KMS-11 (cell line): Measurements from ENCODE around the gene PHYHIPL.

Experiments used
- H2AFZ ChIP-seq: fragments of 200-600 bp; sonication (generic); 2 replicates; pipeline ENCODE4 v1.6.1; 2016; ENCODE audit warnings: antibody characterized with exemption, mixed run types, low read depth
- H3K27ac ChIP-seq: fragments of 200-600 bp; sonication (generic); 2 replicates; pipeline ENCODE4 v1.6.1; 2016; ENCODE audit warnings: mild to moderate bottlenecking, mixed run types
- H3K27me3 ChIP-seq: fragments of 200-600 bp; sonication (generic); 2 replicates; pipeline ENCODE4 v1.6.1; 2017; ENCODE audit warnings: mild to moderate bottlenecking, low read depth, mixed run types, moderate library complexity; ENCODE audit not compliant: insufficient read depth
- H3K36me3 ChIP-seq: fragments of 200-600 bp; sonication (generic); 2 replicates; pipeline ENCODE4 v1.6.1; 2017; ENCODE audit warnings: mild to moderate bottlenecking, mixed run types; ENCODE audit not compliant: insufficient read depth
- H3K4me1 ChIP-seq: fragments of 200-600 bp; sonication (generic); 2 replicates; pipeline ENCODE4 v1.6.1; 2016; ENCODE audit warnings: mild to moderate bottlenecking, low read depth, mixed run types; ENCODE audit not compliant: poor library complexity, severe bottlenecking
- H3K4me2 ChIP-seq: fragments of 200-600 bp; sonication (generic); 2 replicates; pipeline ENCODE4 v1.7.0; 2016; ENCODE audit warnings: mild to moderate bottlenecking, mixed run types
- H3K4me3 ChIP-seq: fragments of 200-600 bp; sonication (generic); IDR thresholded peaks from 2 replicates; pipeline ENCODE4 v1.6.1; 2017; ENCODE audit warnings: low read depth, low read length, mixed read lengths; ENCODE audit not compliant: insufficient read depth
- H3K79me2 ChIP-seq: fragments of 200-600 bp; sonication (generic); 2 replicates; pipeline ENCODE4 v1.6.1; 2016; ENCODE audit warnings: low read depth, mixed run types; ENCODE audit not compliant: insufficient read depth
- H3K9ac ChIP-seq: fragments of 200-600 bp; sonication (generic); 2 replicates; pipeline ENCODE4 v1.6.1; 2016; ENCODE audit warnings: mild to moderate bottlenecking, mixed run types
- H4K20me1 ChIP-seq: fragments of 200-600 bp; sonication (generic); 2 replicates; pipeline ENCODE4 v1.6.1; 2016; ENCODE audit warnings: mild to moderate bottlenecking, mixed run types; ENCODE audit not compliant: insufficient read depth
- CTCF ChIP-seq: fragments of 200-600 bp; sonication (generic); conservative IDR thresholded peaks from 2 replicates; pipeline ENCODE4 v1.6.1; 2017; ENCODE audit warnings: low read depth, mild to moderate bottlenecking, antibody characterized with exemption, low read length, moderate library complexity, mixed read lengths

PHYHIPL gene

DNA sequence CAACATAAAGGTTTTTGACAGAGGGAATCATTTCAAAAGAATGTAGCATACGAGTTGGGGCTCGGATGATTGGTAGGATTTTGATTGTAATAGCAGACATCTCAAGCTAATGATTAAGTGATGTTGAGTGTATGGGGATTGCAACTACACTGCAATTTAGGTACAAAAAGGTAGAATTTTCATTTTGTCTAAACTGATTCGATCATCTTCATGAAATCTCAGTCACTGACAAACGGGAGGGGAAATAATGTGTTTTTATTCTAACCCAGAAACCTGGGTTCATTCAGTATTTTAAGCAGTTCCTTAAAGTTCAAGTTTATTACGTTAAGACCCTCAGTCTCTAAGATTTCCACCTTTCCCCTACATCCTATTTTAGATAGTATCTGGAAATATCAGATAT lies 3.9 kb upstream of the PHYHIPL start:
- no peak overlapping the region for H3K4me2 ChIP-seq
- H4K20me1 ChIP-seq = no peaks in the 10 kb centered on the region
- H3K36me3 ChIP-seq = no peaks in the 10 kb centered on the region
- no peaks in the 10 kb centered on the region for H3K4me1 ChIP-seq
- H3K9ac ChIP-seq = no peak overlapping the region
- no peaks in the 10 kb centered on the region for H3K27me3 ChIP-seq
- TF ChIP-seq CTCF = no peak
- H3K79me2 ChIP-seq = no peaks in the 10 kb centered on the region
- no peak overlapping the region for H2AFZ ChIP-seq
- H3K27ac ChIP-seq = no peak overlapping the region
- H3K4me3 ChIP-seq = no peak overlapping the region

DNA sequence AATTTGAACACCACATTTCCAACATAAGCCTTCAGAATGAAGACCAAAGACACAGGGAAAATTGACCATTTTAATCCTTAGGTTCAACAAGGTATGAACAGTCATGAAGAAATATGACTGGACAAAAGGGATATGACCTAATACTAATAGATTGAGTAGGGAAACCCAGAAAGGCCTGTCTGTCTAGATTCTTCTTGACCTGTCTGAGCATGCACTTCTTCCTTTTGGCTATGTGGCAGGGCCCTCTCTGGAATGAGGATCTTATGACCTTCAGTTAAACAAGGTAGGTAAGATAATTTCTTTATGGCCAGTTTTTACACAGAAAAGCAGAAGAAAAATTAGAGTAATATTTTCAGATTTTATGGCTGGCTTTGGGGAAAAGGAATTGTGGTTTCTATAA lies 3.0 kb upstream of the PHYHIPL start:
- Histone ChIP-seq H3K27ac (no peak overlapping the region), H3K4me2 (no peak overlapping the region), H4K20me1 (no peaks in the 10 kb centered on the region), H3K4me3 (no peak overlapping the region), H2AFZ (no peak overlapping the region), H3K36me3 (no peaks in the 10 kb centered on the region), H3K79me2 (no peaks in the 10 kb centered on the region), H3K9ac (no peak overlapping the region), H3K27me3 (no peaks in the 10 kb centered on the region), H3K4me1 (no peaks in the 10 kb centered on the region)
- TF ChIP-seq CTCF = no peak

GRCh38 chr10:59175538-59176240 lies 754 bp upstream of the PHYHIPL start:
- no peak overlapping the region for H3K27ac ChIP-seq
- no peak overlapping the region for H3K4me2 ChIP-seq
- H3K9ac ChIP-seq = no peak overlapping the region

DNA sequence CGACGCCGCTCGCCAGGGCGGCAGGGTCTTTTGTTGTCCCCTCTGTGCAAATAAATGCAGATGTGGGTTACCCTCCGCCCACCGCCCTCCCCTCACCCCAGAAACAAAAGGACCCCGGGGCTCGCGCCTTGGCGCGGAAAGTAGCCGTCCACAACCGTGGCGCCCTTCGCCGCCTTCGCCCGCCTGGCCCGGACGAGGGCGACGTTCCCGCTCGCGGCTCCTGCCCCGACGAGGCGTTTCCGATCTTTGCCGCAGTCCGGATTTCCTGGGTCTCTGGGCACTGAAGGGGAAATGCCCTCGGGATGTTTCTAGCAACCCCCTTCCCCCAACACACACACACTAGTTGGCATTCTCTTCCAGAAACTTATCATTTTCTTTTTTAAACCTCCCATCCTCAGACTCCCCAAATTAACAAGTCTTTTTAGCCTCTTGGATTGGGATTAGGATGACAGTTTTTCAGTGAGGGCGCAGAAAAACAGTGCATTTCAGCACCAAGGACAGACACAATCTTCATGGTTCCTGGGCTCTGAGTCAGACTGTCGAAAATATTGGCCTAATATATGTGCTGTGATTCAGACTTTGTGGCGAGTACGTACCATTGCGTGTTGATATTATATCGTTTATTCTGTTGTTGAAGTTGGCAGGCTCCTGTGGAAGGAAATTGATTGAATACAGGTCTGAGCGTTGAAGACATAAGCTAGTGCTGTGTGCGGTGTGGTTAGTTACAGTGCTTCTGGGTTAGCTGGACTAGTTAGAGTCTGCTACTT lies 771 bp downstream of the PHYHIPL start:
- no peak overlapping the region for H3K4me3 ChIP-seq
- H3K27me3 ChIP-seq = no peaks in the 10 kb centered on the region

More at GRCh38 chr10:59175538-59176240, 754 bp upstream of the PHYHIPL start:
- Histone ChIP-seq H3K4me1 (no peaks in the 10 kb centered on the region), H4K20me1 (no peaks in the 10 kb centered on the region), H3K4me3 (no peak overlapping the region), H3K79me2 (no peaks in the 10 kb centered on the region), H3K36me3 (no peaks in the 10 kb centered on the region), H2AFZ (no peak overlapping the region), H3K27me3 (no peaks in the 10 kb centered on the region)
- TF ChIP-seq CTCF = no peak

More for the DNA sequence above, 771 bp downstream of the PHYHIPL start:
- TF ChIP-seq CTCF = no peak
- no peaks in the 10 kb centered on the region for H4K20me1 ChIP-seq
- H3K4me2 ChIP-seq = no peak overlapping the region
- no peak overlapping the region for H2AFZ ChIP-seq
- H3K27ac ChIP-seq = no peak overlapping the region
- no peak overlapping the region for H3K9ac ChIP-seq
- H3K36me3 ChIP-seq = no peaks in the 10 kb centered on the region
- no peaks in the 10 kb centered on the region for H3K79me2 ChIP-seq
- H3K4me1 ChIP-seq = no peaks in the 10 kb centered on the region
